Stimulated activated CD4-positive, alpha-beta T cell treated with anti-CD3 and anti-CD28 coated beads, TNF-alpha, amount 100 ng/mL, for 24 hours (primary cell): ENCODE measurements around the gene SRL.
A peak's percentile ranks its signal among the peaks of the same experiment; 100 is the strongest.

Source experiments
- DNase-seq, 3 experiments: peaks; one replicate each; pipeline ENCODE4 v3.0.0-alpha.2; 2020; ENCODE audit warnings: low read depth in 3 of 3

SRL gene

DNA sequence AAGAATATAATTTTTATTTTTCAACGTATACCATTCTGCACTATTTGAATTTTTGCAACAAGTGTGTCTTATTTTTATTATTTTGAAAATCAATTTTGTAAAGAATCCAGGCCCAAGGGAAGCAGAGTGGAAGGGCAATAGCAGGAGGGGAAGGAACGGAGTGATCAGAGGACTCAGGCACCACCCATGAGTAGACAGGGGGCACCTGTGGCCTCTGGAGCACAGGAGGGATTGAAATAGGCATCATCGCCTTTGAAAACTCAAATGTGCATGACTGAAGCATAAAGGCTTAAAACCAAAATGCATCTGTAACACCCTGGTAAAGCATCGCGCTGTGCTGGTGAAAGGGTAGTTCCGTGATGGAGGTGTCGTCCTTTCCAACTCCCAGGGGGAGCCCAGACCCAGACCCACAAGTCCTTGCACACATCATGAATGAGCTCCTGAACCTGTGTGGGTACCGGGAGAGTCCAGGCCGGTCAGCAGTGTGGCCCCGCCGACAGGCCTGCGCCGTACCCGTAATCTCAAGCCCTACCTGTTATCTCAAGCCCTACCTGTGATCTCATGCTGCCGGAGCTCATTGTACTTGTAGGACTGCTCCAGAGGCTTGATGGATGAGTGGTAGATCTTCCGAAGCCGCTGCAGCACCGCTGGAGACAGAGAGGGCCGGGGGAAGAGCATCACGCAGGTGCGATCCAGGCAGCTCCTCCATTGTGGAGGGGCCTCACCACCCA, 39.1 kb downstream of the SRL start:
- no peak for DNase-seq

DNA sequence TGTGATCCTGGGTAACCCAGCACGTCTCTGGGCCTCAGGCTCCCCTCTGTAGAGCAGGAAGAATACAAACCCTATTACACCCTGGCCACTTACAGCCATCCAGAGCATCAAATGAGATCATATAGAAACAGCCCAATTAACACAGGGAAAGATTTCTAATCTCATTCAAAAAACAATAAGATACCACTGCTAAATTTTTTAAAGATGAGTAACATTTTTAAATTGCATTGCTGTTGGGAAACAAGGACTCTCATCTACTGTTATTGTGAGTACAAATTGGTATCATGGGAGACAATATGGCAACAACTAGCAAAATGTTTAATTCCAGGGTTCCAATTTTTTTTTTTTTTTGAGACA, 41.1 kb downstream of the SRL start:
- DNase-seq: no peak

DNA sequence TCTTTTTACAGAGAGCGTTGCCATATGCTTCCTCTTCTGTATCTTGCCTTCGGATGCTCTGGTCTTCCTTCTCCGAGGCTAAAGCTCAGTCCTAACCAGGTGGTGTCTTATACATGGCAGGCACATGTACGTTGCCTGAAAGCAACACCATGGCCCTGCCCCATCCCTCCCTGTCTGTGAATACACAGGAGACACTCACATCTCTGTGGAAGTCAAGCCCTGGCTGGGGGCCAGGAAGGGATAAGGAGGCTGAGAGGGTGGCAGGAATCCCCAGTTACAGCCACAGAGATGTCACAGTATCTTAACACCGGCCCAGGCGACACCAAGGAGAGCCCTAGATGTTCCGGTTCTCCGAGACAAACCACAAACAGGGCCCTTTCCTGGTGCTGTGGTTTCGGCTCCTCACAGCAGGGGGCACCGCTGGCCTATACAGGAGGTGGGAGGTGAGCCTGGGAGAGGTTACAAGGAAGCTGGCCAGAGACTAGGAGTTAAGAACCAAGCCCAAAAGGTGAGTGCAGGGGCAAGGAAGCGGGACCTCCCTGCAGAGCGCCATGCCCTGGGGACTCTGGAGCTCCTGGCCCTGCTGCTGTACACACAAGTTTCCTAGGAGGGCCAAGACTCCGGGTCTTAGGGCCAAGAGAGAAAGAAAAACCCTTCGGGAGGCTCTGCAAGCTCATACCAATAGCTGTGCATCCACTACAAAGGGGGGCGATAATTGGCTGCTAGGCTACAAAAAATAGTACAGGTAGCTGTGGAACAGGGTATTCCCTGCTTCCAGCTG, 41.7 kb downstream of the SRL start:
- peak in 1 of 3 experiments; percentile 37 for DNase-seq

DNA sequence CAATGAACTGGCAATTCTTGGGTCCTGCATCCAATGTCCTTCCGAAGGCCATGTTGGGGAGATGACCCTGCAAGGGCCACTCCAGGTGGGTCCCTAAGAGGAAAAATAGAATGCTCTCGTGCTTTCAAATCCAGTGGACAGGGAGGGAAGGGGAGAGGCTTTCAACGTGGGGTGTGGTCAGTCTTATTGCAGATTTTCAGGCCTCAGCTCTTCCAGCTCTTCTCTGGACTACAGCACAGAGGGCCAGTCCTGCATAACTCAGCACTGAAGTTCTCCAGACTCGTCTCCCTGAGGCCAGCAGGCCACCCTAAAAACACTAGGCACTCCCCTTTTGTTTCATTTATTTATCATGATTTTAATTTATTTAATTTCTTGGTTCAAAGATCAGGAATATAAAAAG, 43.1 kb downstream of the SRL start:
- no peak for DNase-seq

DNA sequence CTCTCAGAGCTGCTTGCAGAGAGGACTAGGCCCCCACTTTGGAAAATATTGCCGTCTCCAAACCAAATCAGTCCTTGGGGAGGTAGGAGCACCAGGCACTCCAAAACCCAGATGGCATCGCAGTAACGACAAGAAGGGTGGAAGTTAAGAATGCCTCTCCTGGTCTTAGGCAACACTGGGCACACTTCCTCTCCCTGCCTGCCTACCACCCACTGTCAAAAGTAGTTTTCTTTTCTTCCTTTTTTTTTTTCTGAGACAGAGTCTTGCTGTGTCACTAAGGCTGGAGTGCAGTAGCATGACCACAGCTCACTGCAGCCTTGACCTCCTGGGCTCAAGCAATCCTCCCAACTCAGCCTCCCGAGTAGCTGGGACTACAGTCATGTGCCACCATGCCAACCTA, 47.2 kb downstream of the SRL start:
- no peak for DNase-seq

DNA sequence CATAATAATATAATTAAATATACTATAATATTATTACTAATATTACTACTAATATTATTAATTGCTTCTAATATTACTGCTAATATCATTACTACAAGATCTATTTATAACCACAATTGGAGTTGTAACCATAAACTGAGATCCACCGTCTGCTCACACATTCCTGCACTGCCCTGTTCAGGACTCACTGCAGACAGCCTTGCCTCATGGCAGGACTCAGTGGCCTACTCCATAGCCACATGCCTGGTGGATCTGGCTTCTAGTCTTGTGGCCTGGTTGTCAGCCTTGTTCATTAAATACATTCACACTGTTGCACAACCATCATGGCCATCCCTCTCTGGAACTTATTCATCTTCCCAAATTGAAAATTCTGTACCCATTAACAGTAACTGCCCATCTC, 48.0 kb downstream of the SRL start:
- no peak for DNase-seq

DNA sequence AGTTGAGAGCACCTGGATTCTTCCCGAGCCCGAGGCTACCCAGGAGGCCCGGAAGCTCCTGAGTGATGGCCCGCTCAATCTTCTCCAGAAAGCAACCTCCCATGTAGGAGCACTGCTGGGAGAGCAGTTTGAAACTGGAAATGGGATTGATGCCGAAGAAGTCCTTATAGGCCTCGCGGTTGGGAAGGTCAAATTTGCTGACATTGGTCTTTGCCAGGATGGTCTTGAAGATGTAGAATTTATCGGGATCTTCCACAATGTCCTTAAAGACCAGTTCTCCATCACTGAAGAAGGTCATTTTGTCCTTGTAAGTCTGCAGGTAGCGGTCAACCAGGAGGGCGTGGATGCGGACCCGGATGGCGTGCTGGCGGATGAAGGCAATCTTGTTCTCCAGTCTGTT, 49.7 kb downstream of the SRL start:
- no peak for DNase-seq

DNA sequence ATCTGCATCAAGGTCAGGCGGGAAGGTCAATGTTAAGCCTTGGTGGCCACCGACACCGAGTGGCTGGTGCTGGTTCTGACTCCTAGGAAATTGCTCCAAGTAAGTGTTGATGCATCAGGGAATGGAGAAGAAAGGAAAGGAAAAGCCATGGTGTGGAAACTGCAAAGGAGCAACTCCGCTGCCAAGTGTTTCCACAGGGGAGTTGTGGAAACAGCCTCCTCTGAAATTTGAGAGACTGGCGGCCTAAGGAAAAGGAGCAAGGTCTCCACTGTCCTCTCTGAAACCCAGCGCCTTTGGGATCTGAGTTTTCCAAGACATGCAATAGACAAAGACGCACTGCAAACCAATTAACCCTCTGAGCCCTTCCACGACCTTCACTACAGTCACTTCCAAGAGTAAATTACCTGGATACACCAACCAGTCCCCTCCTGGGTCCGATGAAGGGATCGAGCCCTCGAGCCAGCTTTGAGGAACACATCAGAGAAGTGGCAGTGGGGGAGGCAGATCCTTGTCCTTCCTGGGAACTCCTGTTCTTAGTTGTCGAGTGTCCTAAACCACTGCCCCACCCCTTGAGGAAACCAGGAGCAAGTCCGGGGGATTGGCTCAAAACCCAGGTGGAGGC, 51.1 kb downstream of the SRL start:
- DNase-seq: no peak

DNA sequence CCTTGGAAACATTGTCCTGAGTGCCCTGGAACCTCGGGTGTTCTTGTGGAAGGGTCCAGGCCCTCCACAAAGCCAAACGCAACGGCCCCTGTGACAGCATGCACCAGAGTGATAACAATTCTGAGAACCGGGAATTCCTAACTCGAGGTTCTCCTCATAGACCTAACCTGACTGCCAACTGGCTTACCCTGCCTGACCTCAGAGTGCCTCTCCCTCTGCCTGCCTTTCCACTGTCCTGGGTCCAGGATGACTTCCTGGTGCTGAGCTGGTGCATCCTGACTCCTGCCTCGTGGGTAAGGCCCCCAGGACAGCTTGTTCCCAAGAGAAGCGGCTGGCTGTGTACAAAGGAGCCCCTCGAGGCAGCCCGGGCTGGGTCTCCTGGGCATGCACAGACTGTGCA, 51.8 kb downstream of the SRL start:
- DNase-seq: no peak

DNA sequence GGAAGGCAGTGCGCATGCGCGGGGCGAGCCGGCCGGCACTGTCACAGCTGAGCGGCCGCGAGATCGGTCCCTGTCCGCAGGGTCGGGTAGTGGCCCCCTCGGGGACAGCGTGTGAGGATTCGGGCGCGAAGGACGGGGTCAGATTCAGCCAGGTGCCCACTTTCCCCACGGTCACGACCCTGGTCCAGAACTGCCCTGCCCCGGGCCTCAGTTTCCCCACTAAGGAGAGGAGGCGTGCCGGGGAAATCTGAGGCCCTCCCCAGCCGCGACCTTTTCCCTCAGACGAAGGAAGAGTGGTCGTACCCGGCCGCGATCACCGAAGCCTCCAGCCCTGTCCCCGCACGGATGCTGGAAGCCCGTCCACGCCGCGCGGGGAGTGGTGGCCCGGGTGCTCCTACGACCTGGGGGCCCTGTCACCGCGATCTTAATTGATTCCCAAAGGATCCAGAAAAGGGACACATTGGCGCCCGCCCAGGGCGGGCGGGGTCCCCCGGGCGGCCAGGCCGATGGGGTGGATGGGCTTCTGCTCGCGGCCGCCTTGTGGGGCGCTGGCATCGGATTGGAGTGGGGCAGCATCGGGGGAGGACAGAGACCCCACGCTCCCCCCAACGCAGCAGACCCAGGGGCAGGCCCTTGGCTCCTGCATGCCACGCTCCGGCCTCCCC, 57.7 kb downstream of the SRL start:
- no peak for DNase-seq

DNA sequence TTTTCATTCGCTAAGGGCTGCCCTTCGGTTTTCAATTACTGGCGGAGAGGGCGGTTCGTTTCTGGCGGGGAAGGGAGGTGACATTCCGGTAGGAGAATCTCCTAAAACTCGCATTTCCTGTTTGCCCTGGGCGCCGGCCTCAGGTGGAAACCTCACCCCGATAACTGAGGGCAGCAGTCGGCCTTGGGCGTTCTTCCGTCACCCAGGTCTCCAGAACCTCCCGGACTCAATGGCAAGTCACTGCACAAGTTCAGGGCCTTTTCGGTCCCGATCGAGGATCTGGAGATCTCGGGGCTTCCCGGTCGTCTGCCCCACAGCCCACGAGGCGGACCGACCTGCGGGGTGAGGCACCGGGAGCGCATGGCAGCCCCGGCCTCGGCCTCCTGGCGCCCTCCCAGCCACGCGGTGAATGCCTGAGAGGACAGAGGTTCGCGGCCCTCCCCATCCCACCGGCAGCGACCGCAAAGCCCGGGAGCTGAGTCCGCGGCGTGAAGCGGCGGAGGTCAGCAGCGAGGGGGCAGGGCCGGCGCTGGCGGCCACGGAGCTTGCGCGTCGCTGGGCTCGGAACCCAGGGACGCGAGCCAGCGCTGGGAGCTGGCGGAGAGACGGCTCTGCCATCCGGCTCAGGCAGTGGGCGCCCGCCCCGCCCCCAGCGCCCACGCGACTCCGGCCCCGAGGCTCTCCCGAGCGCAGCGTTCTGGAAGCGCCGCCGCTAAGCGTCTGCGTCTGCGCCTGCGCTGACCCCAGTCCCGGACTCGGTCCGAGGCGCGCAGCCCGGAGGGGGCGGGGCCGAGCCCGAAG, 58.4 kb downstream of the SRL start:
- DNase-seq: peak; percentile 75 to 94 (median 86)

DNA sequence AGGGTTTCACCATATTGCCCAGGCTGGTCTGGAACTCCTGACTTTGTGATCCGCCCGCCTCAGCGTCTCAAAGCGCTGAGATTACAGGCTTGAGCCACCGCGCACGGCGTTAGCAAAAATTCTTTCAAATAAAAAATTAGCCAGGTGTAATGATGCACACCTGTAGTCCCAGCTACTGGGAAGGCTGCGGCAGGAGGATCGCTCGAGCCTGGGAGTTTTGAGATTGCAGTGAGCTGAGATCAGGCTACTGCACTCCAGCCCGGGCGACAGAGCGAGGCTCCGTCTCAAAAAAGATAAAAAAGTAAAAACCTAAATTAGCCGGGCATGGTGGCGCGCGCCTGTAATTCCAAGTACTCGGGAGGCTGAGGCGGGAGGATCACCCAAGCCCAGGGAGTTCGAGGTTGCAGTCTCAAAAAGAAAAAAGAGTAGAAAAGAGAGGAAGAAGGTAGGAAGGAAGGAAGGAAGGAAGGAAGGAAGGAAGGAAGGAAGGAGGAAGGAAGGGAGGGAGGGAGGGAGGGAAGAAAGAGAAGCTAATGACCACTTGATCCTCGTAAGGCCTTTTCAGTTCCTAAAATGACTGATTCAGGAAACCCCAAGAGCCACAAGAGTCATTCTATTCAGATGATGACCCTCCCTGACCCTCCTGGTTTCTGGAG, 59.2 kb downstream of the SRL start:
- DNase-seq: no peak

DNA sequence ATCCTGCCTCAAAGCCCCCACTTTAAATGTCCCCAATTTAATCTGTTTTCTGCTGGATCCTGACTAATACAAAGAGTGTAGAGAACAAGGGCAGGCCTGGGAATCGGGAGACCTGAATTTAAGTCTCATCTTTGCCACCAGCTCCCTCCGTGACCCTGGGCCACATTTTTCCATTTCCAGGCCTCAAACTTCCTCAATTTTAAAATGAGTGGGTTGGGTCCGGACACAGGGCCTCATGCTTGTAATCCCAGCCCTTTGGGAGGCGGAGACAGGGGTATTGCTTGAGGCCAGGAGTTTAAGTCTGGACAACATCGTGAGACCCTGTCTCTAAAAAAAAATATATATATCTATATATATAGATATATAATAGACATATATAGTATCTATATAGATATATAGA, 61.4 kb downstream of the SRL start:
- no peak for DNase-seq

DNA sequence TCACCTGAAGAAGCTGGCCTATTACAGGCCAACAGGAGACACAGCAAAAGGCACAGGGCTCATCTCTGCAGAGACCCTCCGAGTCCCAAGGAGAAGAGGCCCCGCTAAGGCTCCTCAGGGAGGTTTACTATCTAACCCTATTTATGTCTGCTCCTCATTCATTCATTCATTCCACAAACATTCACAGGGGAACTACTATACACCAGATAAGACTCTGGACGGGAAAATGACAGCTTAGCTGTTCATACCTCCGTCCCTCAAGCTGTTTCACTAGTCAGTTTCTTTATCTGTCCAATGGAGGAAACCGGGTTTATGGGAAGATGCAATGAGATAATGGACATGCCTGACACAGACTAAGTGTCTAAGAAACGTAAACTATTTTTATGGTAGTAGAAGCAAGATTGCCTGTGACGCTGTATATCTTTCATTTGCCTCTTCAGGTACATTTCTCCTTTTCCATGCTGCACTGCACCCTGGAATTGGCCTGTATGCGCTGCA, 62.1 kb downstream of the SRL start:
- no peak for DNase-seq

DNA sequence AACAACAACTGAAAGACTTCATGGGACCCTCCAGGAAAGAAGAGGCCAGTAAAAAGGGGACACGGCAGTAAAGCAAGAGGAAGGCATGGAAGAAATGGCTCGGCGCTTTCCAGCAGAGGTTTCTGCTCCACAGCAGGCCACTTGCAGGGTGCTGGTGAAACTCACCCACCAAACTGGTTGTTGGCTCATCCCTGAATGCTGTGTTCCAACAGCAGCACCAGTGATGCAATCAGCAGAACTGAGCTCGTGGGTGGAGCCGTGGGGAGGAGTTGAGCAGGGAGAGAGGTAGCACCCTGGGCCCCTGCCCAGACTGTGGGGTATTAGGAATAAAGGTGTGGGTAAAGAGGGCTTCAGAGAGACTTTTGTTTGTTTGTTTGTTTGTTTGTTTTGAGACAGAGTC, 62.9 kb downstream of the SRL start:
- DNase-seq: no peak

DNA sequence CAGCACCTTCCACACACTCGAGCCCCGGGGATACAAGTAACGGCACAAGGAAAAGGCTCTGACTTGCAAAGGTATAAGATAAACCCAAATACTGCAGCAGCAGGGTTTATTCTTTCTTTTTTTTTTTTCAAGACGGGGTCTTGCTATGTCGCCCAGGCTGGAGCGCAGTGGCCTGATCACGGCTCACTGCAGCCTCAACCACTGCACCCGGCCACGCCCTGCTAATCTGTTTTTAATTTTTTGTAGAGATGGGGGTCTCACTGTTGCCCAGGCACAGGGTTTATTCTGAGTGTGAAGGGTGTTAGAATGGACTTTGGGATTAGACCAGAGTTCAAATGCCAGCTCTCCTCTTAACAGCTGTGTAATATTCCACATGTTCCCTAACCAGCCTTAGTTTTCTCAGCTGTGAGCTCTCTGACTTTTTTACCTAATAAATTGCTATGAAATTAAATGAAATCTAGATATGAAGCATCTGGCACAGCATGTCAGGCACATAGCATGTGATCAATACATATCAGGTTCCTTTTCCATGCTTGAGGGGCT, 63.3 kb downstream of the SRL start:
- no peak for DNase-seq

DNA sequence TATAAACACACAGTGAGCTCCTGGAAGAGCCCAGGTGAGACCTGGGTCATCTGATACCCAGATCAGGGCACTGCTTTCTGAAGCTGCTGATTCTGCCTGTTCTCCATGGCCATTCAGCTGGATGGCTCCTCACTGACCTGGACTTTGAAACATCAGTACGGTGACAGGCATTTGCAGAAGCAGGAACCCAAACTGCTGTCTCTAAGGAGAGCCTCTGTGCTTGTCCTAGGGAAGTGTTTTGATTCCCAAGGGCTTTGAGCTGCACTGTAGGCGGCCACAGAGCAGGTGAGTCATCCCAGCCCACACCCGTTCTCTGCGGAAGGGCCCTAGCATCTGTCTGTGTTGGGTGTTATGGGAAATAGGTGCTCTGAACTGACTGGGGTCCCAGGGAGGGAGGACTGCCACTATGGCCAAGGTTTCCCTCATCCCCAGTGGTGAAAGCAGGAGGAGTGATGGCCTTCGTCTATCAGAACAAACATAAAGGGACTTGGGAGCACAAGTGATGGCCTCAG, 64.9 kb downstream of the SRL start:
- DNase-seq: peak in 1 of 3 experiments; percentile 10

DNA sequence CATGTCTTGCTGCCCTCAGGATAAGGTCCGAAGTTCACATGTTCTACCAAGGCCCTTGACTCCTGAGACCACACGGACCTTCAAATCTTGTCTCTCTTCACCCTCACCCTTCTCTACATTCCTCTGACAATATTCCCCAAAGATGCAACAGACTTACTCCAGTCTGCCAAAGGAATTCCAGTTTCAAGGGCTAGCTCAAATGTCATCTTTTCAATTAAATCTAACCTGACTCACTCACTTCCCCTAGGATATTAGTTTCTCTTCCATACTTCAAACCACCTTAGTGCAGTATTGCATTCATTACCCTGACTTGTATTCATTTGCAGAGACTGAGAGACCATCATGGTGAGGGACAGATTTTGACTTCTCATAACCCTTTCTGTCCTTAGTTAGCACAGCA, 66.0 kb downstream of the SRL start:
- DNase-seq: no peak

DNA sequence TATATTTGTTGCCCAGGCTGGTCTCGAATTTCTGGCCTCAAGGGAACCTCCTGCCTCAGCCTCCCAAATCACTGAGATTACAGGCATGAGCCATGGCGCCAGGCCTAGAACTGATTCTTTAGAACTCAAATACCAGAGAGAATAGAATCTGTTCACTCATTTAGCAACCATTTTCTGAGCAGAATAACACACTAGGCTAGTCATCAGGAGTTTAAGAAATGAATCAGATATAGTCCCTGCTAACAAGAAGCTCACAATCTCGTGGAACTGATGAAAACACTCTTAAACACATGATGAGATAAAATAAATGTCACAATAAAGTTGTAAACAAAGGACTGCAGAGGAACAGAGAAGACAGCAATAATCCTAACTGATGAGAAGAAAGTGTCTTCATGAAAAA, 69.8 kb downstream of the SRL start:
- no peak for DNase-seq

DNA sequence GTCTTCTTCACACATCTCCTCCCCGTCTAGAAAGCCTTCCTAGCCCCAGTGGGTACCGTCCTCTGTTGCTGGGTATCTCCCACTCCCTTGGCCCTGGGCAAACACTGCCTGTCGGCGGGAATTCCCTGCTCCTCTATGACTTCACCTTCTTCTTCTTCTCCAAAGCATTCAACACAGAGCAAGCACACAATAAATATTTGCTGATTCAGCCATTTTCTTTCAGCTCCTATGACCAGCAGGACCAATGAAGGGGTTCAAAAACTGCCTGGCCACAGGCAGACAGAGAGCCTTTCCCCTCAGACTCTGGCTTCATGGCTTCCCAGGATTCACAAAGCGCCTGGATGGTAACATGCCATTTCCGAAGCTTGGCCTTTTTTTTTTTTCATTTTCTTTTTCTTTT, 72.5 kb downstream of the SRL start:
- DNase-seq: no peak

DNA sequence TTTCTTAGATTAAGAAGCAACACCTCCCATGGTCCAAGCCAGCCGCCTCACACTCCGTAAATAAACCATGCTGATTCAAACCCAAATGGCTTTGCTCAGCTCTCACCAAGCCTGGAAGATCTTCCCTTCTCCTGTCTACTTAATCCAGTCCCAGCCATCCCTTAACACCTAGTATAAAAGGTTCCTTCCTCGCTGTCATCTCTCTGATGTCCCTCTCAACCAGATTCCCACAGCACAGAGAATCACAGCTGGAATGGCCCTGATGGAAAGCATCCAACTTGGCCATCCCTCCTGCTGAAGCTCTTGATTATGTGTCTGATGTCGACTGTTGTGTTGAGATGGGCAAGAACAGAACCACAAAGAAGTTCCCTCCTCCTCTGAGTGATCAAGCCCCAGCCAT, 75.1 kb downstream of the SRL start:
- DNase-seq: no peak
